Astrocyte (in vitro differentiated cells and primary cell): ENCODE data around the gene DNAJC4.

Experiments
- CTCF ChIP-seq: IDR thresholded peaks from 2 replicates; pipeline ENCODE4 v1.5.1; 2011; ENCODE audit warnings: low read depth, mild to moderate bottlenecking, inconsistent platforms, low read length, moderate library complexity; ENCODE audit not compliant: insufficient read depth
- EZH2 ChIP-seq: IDR thresholded peaks from 2 replicates; pipeline ENCODE4 v1.6.1; 2012; ENCODE audit warnings: mild to moderate bottlenecking, low read length, inconsistent platforms; ENCODE audit not compliant: insufficient read depth

- TF ChIP-seq CTCF: no peak
- TF ChIP-seq EZH2: no peak
Observed at GRCh38 chr11:64238999-64239398, 8.7 kb downstream of the DNAJC4 start.
